H1 (cell line): ENCODE measurements around the gene CKM. TPM values are rescaled to one million over a fixed set of nuclear protein-coding genes. Genes with fewer than 3 reads are reported as not detected.

Source experiments
- CTCF ChIA-PET: fragments of 300-600 bp; sonication (Branson Sonifier 250); formaldehyde crosslinking; loops from one replicate; lab custom pipeline; 2021; ENCODE audit not compliant: partially characterized antibody; lab: Charles Lee
- POLR2A ChIA-PET: fragments of 300-600 bp; sonication (Branson Sonifier 250); formaldehyde crosslinking; loops from one replicate; lab custom pipeline; 2021; ENCODE audit warnings: inconsistent platforms; ENCODE audit not compliant: partially characterized antibody; lab: Charles Lee
- DNase-seq, 2 experiments: peaks; one replicate each; pipeline versions ENCODE4 v3.0.0 to v3.0.0-alpha.2; 2010 to 2022; ENCODE audit warnings: low spot score in 2 of 2, low read depth in 1 of 2, mixed read lengths in 1 of 2
- FAIRE-seq: peaks from 2 replicates; lab custom pipeline; 2011; peaks lifted over from hg19 to GRCh38; lab: Jason Lieb, UNC
- H2AFZ ChIP-seq: 2 replicates; pipeline ENCODE4 v1.8.1; 2012; ENCODE audit warnings: low read length, inconsistent platforms
- H2AK5ac ChIP-seq: 2 replicates; pipeline ENCODE4 v1.6.1; 2013; ENCODE audit warnings: low read depth, low read length
- H2BK120ac ChIP-seq: replicated peaks from 2 replicates; pipeline ENCODE3; 2013; ENCODE audit warnings: low read depth, low read length, inconsistent platforms
- H2BK12ac ChIP-seq: 2 replicates; pipeline ENCODE4 v1.6.1; 2013; ENCODE audit warnings: low read depth, low read length
- H2BK15ac ChIP-seq: 2 replicates; pipeline ENCODE4 v1.6.1; 2013; ENCODE audit warnings: low read length
- H2BK20ac ChIP-seq: 2 replicates; pipeline ENCODE4 v1.6.1; 2013; ENCODE audit warnings: low read length
- H2BK5ac ChIP-seq: 2 replicates; pipeline ENCODE4 v1.6.1; 2013; ENCODE audit warnings: low read depth, low read length
- H3K14ac ChIP-seq: 2 replicates; pipeline ENCODE4 v1.6.1; 2013; ENCODE audit warnings: inconsistent platforms; ENCODE audit not compliant: insufficient read length
- H3K18ac ChIP-seq: 2 replicates; pipeline ENCODE4 v1.6.1; 2013; ENCODE audit warnings: low read length; ENCODE audit errors: extremely low read depth
- H3K23ac ChIP-seq: 2 replicates; pipeline ENCODE4 v1.6.1; 2013; ENCODE audit warnings: inconsistent platforms; ENCODE audit not compliant: insufficient read length
- H3K23me2 ChIP-seq: 2 replicates; pipeline ENCODE4 v1.6.1; 2013; ENCODE audit warnings: low read depth, low read length
- H3K27ac ChIP-seq: 2 replicates; pipeline ENCODE4 v1.6.1; 2011; ENCODE audit warnings: low read depth, low read length, inconsistent platforms
- H3K27me3 ChIP-seq, 4 experiments: replicated peaks in 1 of 4; 1 replicate in 1 of 4; 2 replicates in 3 of 4; pipeline versions ENCODE4 v1.6.1 to v1.8.1; 2011 to 2013; ENCODE audit warnings: low read length in 3 of 4, mild to moderate bottlenecking in 3 of 4, inconsistent platforms in 2 of 4, mixed read lengths in 2 of 4, moderate library complexity in 1 of 4; ENCODE audit not compliant: control insufficient read depth in 3 of 4, insufficient read depth in 3 of 4; ENCODE audit errors: extremely low read depth in 1 of 4
- H3K36me3 ChIP-seq, 4 experiments: 2 replicates each; pipeline versions ENCODE4 v1.6.1 to v1.8.1; 2011 to 2013; ENCODE audit warnings: mild to moderate bottlenecking in 4 of 4, low read length in 3 of 4, moderate library complexity in 2 of 4, control low read depth in 1 of 4, inconsistent platforms in 1 of 4; ENCODE audit not compliant: insufficient read depth in 4 of 4, control insufficient read depth in 2 of 4
- H3K4ac ChIP-seq: replicated peaks from 2 replicates; pipeline ENCODE3; 2013; ENCODE audit warnings: low read length, low read depth, mixed read lengths, inconsistent platforms; ENCODE audit not compliant: insufficient read length
- H3K4me1 ChIP-seq, 4 experiments: replicated peaks in 1 of 4; 1 replicate in 1 of 4; 2 replicates in 3 of 4; pipeline versions ENCODE4 v1.6.1 to v1.8.1; 2011 to 2013; ENCODE audit warnings: low read length in 3 of 4, inconsistent platforms in 2 of 4, mixed read lengths in 1 of 4; ENCODE audit not compliant: insufficient read depth in 4 of 4, control insufficient read depth in 3 of 4
- H3K4me2 ChIP-seq, 2 experiments: 2 replicates each; pipeline versions ENCODE4 v1.6.1 to v1.8.1; 2011 to 2013; ENCODE audit warnings: low read depth in 2 of 2, low read length in 2 of 2, control low read depth in 1 of 2, inconsistent platforms in 1 of 2, mild to moderate bottlenecking in 1 of 2; ENCODE audit not compliant: insufficient read depth in 1 of 2
- H3K4me3 ChIP-seq, 4 experiments: fragments of 200-600, 300-600 bp in 1 of 4; sonication (generic), shearing (Covaris generic), sonication (Bioruptor Twin) in 1 of 4; 2 replicates each; pipeline versions ENCODE4 v1.5.1 to v1.8.1; 2011 to 2016; ENCODE audit warnings: low read length in 4 of 4, low read depth in 3 of 4, control low read depth in 2 of 4, inconsistent platforms in 2 of 4, mild to moderate bottlenecking in 2 of 4, mixed read lengths in 1 of 4, moderate library complexity in 1 of 4; ENCODE audit not compliant: insufficient read depth in 2 of 4; ENCODE audit errors: extremely low read depth in 1 of 4
- H3K56ac ChIP-seq: replicated peaks from 2 replicates; pipeline ENCODE3; 2013; ENCODE audit warnings: low read depth, mild to moderate bottlenecking, mixed read lengths, low read length, inconsistent platforms; ENCODE audit not compliant: insufficient read length
- H3K79me1 ChIP-seq: 2 replicates; pipeline ENCODE4 v1.6.1; 2013; ENCODE audit warnings: low read depth, low read length, control low read depth
- H3K79me2 ChIP-seq, 2 experiments: 2 replicates each; pipeline versions ENCODE4 v1.6.1 to v1.8.1; 2012 to 2013; ENCODE audit warnings: low read length in 2 of 2, mild to moderate bottlenecking in 2 of 2, inconsistent platforms in 1 of 2; ENCODE audit not compliant: insufficient read depth in 2 of 2, control insufficient read depth in 1 of 2
- H3K9ac ChIP-seq, 4 experiments: replicated peaks in 1 of 4; 1 replicate in 1 of 4; 2 replicates in 3 of 4; pipeline versions ENCODE4 v1.6.1 to v1.8.1; 2011 to 2013; ENCODE audit warnings: low read depth in 3 of 4, low read length in 3 of 4, control low read depth in 2 of 4, mild to moderate bottlenecking in 2 of 4, moderate library complexity in 2 of 4, inconsistent platforms in 1 of 4; ENCODE audit errors: extremely low read depth in 1 of 4
- H3K9me3 ChIP-seq, 2 experiments: 2 replicates each; pipeline versions ENCODE4 v1.6.1 to v1.8.1; 2012 to 2013; ENCODE audit warnings: mild to moderate bottlenecking in 2 of 2, moderate library complexity in 2 of 2, control low read depth in 1 of 2, inconsistent platforms in 1 of 2, low read depth in 1 of 2, low read length in 1 of 2, mixed read lengths in 1 of 2; ENCODE audit not compliant: insufficient read depth in 2 of 2
- H4K20me1 ChIP-seq, 2 experiments: replicated peaks in 1 of 2; 2 replicates each; pipeline versions ENCODE3 to v1.8.1; 2011 to 2013; ENCODE audit warnings: inconsistent platforms in 2 of 2, low read length in 2 of 2, mild to moderate bottlenecking in 1 of 2; ENCODE audit not compliant: insufficient read depth in 2 of 2, control insufficient read depth in 1 of 2
- H4K5ac ChIP-seq: 2 replicates; pipeline ENCODE4 v1.6.1; 2013; ENCODE audit warnings: low read length, low read depth, mixed read lengths, inconsistent platforms; ENCODE audit not compliant: insufficient read length
- H4K8ac ChIP-seq: 2 replicates; pipeline ENCODE4 v1.8.0; 2013; ENCODE audit warnings: mild to moderate bottlenecking, moderate library complexity, low read length, inconsistent platforms; ENCODE audit not compliant: insufficient read depth; ENCODE audit errors: extremely low read depth
- H4K91ac ChIP-seq: replicated peaks from 2 replicates; pipeline ENCODE3; 2013; ENCODE audit warnings: low read length, mixed read lengths, inconsistent platforms; ENCODE audit not compliant: insufficient read length
- CEBPB ChIP-seq: IDR thresholded peaks from 2 replicates; pipeline ENCODE4 v1.6.1; 2012; ENCODE audit warnings: low read depth, low read length
- TEAD4 ChIP-seq: IDR thresholded peaks from 2 replicates; pipeline ENCODE4 v1.6.1; 2012; ENCODE audit warnings: low read depth, low read length, inconsistent platforms, mixed read lengths
- WGBS, 2 experiments: shearing (Covaris generic) in 1 of 2; methylation state at CpG; one replicate each; pipeline versions ENCODE4 v1.1.6 to v1.1.7; 2013 to 2015; ENCODE audit warnings: low lambda C conversion rate in 2 of 2, mixed read lengths in 2 of 2, inconsistent platforms in 1 of 2, low coverage in 1 of 2, missing lambda C conversion rate in 1 of 2; ENCODE audit not compliant: insufficient replicate concordance in 2 of 2, insufficient coverage in 1 of 2, insufficient read length in 1 of 2; ENCODE audit errors: extremely low coverage in 1 of 2, missing lambda C conversion rate in 1 of 2; 5-methylcytosine and 5-hydroxymethylcytosine counted together
- polyA plus RNA-seq, 7 experiments: library from polyadenylated mRNA; depleted of rRNA in 3 of 7; stranded (reverse) in 5 of 7; unstranded in 2 of 7; fragments of >200 nt in 5 of 7; fragments of 200-250 nt in 2 of 7; gene quantifications; 1 replicate in 5 of 7; 2 replicates in 1 of 7; 4 replicates in 1 of 7; pipeline versions ENCODE4 v1.2.1 to v1.2.3, GENCODE V29; 2011 to 2013; ENCODE audit warnings: missing spikeins in 2 of 7, mixed read lengths in 2 of 7
- total RNA-seq: library from RNA; stranded (reverse); fragmentation: NEBNext Ultra II Directional; extraction: Animal tissue kit (Norgen Biotek cat#: 25700); gene quantifications from 2 replicates; pipeline ENCODE4 v1.2.1, GENCODE V29; 2021

The CKM gene
- total and polyA plus RNA-seq, 2 of the 8 experiments (the other 6 are each of a cell fraction or from before 2014, with no cell fraction given): 0.08 TPM; not detected in 1

GRCh38 chr19:45348367-45349125 is 25.9 kb upstream of the CKM start:
- CTCF ChIA-PET: interaction anchor here (0.7 to 1.6 kb wide), 3 partner anchors 10 to 148 kb away, joined by 4 to 5 read pairs (median 4); no protein-coding TSS in a partner anchor
- peaks cover 0 to 9% (median 5%) of the 10 kb centered on the region in 4 experiments; a peak in 2 of 7 replicates for H3K4me1 ChIP-seq
- H2BK120ac ChIP-seq: no peak overlapping the region
- no peak overlapping the region for H2AFZ ChIP-seq
- no peaks in the 10 kb centered on the region for H3K79me1 ChIP-seq
- H2BK5ac ChIP-seq: 0 out of 2 replicates have a peak overlapping the region, but pooled peaks have one; percentile 35
- no peaks in the 10 kb centered on the region for H3K79me2 ChIP-seq
- H2BK12ac ChIP-seq: no peak overlapping the region
- H3K36me3 ChIP-seq: peaks cover 14 to 36% (median 26%) of the 10 kb centered on the region in 4 experiments; a peak in 6 of 8 replicates
- peaks cover 1 to 28% of the 10 kb centered on the region in 2 experiments for H4K20me1 ChIP-seq
- H3K4me3 ChIP-seq: no peak overlapping the region
- H4K5ac ChIP-seq: no peak overlapping the region
- no peaks in the 10 kb centered on the region for H3K27me3 ChIP-seq
- FAIRE-seq: no peak
- H3K9me3 ChIP-seq: no peaks in the 10 kb centered on the region
- H4K91ac ChIP-seq: no peak overlapping the region
- H3K18ac ChIP-seq: no peak overlapping the region
- H3K14ac ChIP-seq: no peak overlapping the region
- H3K23me2 ChIP-seq: no peaks in the 10 kb centered on the region; the same call in 1 of the 2 replicates
- no peak overlapping the region for H4K8ac ChIP-seq
- no peak for DNase-seq
- H3K27ac ChIP-seq: no peak overlapping the region
- H3K56ac ChIP-seq: peak overlapping the region; percentile 44
- no peak overlapping the region for H2BK15ac ChIP-seq
- H3K4me2 ChIP-seq: no peak overlapping the region; a peak in 1 of 4 replicates
- POLR2A ChIA-PET: interaction anchor here (0.6 to 5.9 kb wide), 11 partner anchors 8 to 308 kb away, joined by 3 to 36 read pairs (median 3); partner anchors contain the start of gene ERCC2
- H3K23ac ChIP-seq: no peak overlapping the region
- no peak overlapping the region for H2AK5ac ChIP-seq
- H3K9ac ChIP-seq: no peak overlapping the region
- H2BK20ac ChIP-seq: no peak overlapping the region
- TF ChIP-seq TEAD4 (no peak), CEBPB (peak; percentile 38; the same call in 1 of the 2 replicates)
- WGBS, 2 experiments: 82% methylated on average over 15 of the region's 23 CpGs; no CpG with 5 or more reads in 1 of the 2 experiments
- H3K4ac ChIP-seq: no peak overlapping the region
